Heart right ventricle (tissue), 16 donors: ENCODE data around the gene HOXA3. TPM values are rescaled to one million over a fixed set of nuclear protein-coding genes. Genes with fewer than 3 reads are reported as not detected.

Experiments
- ATAC-seq, 8 donors: fragments of 200-7000 bp; cut with Tn5 transposase; one replicate each; pipeline ENCODE4 v1.9.1; 2020; ENCODE audit warnings: mild to moderate bottlenecking in 8 of 8, moderate library complexity in 8 of 8, moderate number of reproducible peaks in 1 of 8
- DNase-seq, 2 donors: peaks; one replicate each; pipeline ENCODE4 v3.0.0-alpha.2; 2020
- H3K27ac ChIP-seq, 10 donors: fragments of 200-600 bp; sonication (generic) in 2 of 10; one replicate each; pipeline versions ENCODE4 v1.5.0 to v1.8.0; 2020 to 2022; ENCODE audit warnings: mild to moderate bottlenecking in 3 of 10
- H3K27me3 ChIP-seq, 7 donors: fragments of 200-600 bp; one replicate each; pipeline ENCODE4 v1.8.0; 2021 to 2022; ENCODE audit warnings: mild to moderate bottlenecking in 2 of 7
- H3K36me3 ChIP-seq, 9 donors: fragments of 200-600 bp; sonication (generic) in 1 of 9; one replicate each; pipeline versions ENCODE4 v1.5.0 to v1.8.0; 2020 to 2022; ENCODE audit warnings: mild to moderate bottlenecking in 2 of 9
- H3K4me1 ChIP-seq, 9 donors: fragments of 200-600 bp; sonication (generic) in 1 of 9; one replicate each; pipeline versions ENCODE4 v1.5.0 to v1.8.0; 2020 to 2022; ENCODE audit warnings: mild to moderate bottlenecking in 4 of 9
- H3K4me3 ChIP-seq, 10 donors: fragments of 200-600 bp; sonication (generic) in 2 of 10; one replicate each; pipeline versions ENCODE4 v1.5.0 to v1.8.0; 2020 to 2022; ENCODE audit warnings: mild to moderate bottlenecking in 7 of 10, moderate library complexity in 2 of 10
- H3K9me3 ChIP-seq, 11 donors: fragments of 200-600 bp in 10 of 11; sonication (generic) in 2 of 11; one replicate each; pipeline versions ENCODE4 v1.5.0 to v1.8.0; 2013 to 2022; ENCODE audit warnings: mild to moderate bottlenecking in 2 of 11, control low read depth in 1 of 11, moderate library complexity in 1 of 11
- CTCF ChIP-seq, 9 donors: fragments of 200-600 bp; sonication (generic) in 2 of 9; IDR thresholded peaks; one replicate each; pipeline versions ENCODE4 v1.5.0 to v1.8.0; 2021 to 2022; ENCODE audit warnings: antibody characterized with exemption in 9 of 9, mild to moderate bottlenecking in 5 of 9, moderate library complexity in 1 of 9
- WGBS, 2 donors: extraction: QIAGEN DNeasy Blood & Tissue Kit; methylation state at CpG; one replicate each; pipeline ENCODE4 v1.1.7; 2013; ENCODE audit warnings: inconsistent platforms in 1 of 2; 5-methylcytosine and 5-hydroxymethylcytosine counted together
- intact Hi-C, 10 donors: fragments of 100-400 bp; cut with DNase I; formaldehyde crosslinking; loops; one replicate each; pipeline versions ENCODE4 v1.11.1 to v1.14.2; 2022
- polyA plus RNA-seq, 2 donors: library from polyadenylated mRNA; stranded (reverse); fragments of 200-250 nt; gene quantifications; one replicate each; pipeline ENCODE4 v1.2.3, GENCODE V29; 2013
- total RNA-seq, 10 donors: library from RNA; stranded (reverse); fragmentation: NEBNext Ultra II Directional in 3 of 10; extraction: Animal tissue kit (Norgen Biotek cat#: 25700) in 3 of 10; gene quantifications; one replicate each; pipeline versions ENCODE4 v1.2.1 to v1.2.4, GENCODE V29; 2021 to 2023
- donor health status: Arrhythmogenic right ventricular cardiomyopathy.
- donor health status: ischemic (EF 13 %, LVEDD 7.1; RV severe dilation, severe dysfunction).
- donor health status: healthy with polysubstance abuse.
- donor health status: DM: no; HTN: yes; CAD: no.
- donor health status: DM: no; HTN: no; CAD: no.
- donor health status: ischemic (EF 25% LVEDD 6.9; RV normal size, moderate dysfunction).
- donor health status: ischemic (EF 25% LVEDD 5.7; RV mildly dilated, moderate dysfunction).
- donor health status: healthy.
- donor health status: DM: yes; HTN: yes; CAD: no.
- donor health status: Ischemic cardiomyopathy.
- donor health status: ischemic (EF 35%, LVEDD 5.7; RV mildly dilated, moderate dysfunction).
- donor health status: nonischemic (EF 11% LVEDD 7.7; RV severe dilation, severe dysfunction).
- donor health status: DM: yes; HTN: yes; CAD: no.
- donor health status: PGD.
- donor health status: ischemic (EF 29% LVEDD 5.4; RV normal size, mild dysfunction).
- donor health status: nonischemic (EF 23%, LVEDD 6.1; RV moderate dilation, normal function).

The HOXA3 gene
- total and polyA plus RNA-seq, 12 donors = 0.11 to 1.5 (median 0.24) TPM; not detected in 2

DNA sequence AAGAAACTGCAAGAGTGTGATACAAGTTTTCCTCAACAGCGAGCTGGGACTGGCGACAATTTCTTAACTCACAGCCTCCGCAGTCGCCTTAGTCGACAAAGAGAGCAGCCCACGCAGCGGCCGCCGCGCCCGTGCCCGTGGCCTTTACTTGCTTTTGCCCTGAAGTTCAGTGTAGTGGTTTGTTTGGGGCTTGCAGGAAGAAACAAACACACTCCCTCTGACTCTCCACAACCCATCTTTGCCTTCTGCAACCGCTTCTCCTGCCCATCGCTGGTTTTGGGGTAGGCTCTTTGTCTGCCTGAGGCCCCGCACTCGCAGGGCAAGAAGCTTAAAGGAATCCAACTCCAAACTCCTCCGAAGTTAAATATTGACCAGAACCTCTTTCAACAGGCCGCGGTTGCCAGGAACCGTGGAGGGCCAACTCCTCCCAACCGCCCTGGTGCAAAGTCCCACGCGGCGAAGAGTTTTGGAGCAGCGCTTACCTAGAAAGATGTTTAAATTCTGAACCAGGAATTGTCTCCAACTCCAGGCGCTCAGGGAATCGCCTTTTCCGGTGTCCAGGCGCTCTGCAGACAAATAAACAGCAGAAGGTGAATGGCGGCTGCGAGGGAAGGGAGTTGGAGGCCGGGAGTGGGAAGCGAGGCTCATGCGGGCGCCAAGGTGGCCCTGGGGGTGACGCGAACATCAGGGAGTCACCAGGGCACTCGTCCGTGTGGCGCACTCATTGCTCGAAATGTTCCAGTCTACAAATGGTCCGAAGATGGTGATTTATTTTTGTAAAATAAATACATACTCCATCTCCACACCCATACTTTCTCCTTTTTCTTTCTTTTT lies 30.1 kb downstream of the HOXA3 start:
- no peaks in the 10 kb centered on the region for H3K9me3 ChIP-seq
- peak overlapping the region in 5 of 10 donors; percentile 2 to 36 (median 12) for H3K4me3 ChIP-seq
- intact Hi-C loops = no loop called here
- TF ChIP-seq CTCF (IDR thresholded peaks at IDR 0.05) = no peak
- H3K27me3 ChIP-seq = peaks cover 18 to 99% (median 98%) of the 10 kb centered on the region in 7 donors
- H3K4me1 ChIP-seq = peaks cover 0 to 6% (median 0%) of the 10 kb centered on the region in 9 donors
- no peaks in the 10 kb centered on the region for H3K36me3 ChIP-seq
- no peak for ATAC-seq
- H3K27ac ChIP-seq = peak overlapping the region in 3 of 10 donors; percentile 12 to 68 (median 62)
- no peak for DNase-seq
- 8 to 17% methylated on average over 42 of the region's 42 CpGs for WGBS, 2 donors

DNA sequence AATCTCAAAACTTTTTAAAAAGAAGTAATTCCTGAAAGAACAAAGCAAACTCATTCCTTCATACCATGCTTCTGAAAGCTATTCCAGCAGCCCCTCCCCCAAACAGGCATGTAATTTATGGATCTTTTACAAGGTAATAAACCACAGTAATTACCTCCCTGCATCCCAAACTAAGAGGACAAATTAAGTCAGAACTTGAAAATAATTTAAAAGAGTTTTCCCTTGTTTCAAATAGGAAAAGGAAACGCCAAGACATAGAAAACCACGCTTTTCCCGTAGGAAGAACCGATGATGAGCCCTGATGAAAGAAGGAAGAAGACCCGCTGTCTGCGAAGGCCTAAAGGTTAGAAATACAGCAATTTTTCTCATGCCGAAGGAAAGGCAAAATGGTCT lies 30.7 kb downstream of the HOXA3 start:
- H3K27me3 ChIP-seq = peaks cover 18 to 99% (median 98%) of the 10 kb centered on the region in 7 donors
- H3K9me3 ChIP-seq = no peaks in the 10 kb centered on the region
- H3K36me3 ChIP-seq = no peaks in the 10 kb centered on the region
- H3K27ac ChIP-seq = peak overlapping the region in 3 of 10 donors; percentile 12 to 68 (median 62)
- peaks cover 0 to 6% (median 0%) of the 10 kb centered on the region in 9 donors for H3K4me1 ChIP-seq
- DNase-seq = no peak
- peak overlapping the region in 3 of 10 donors; percentile 12 to 36 (median 23) for H3K4me3 ChIP-seq
- ATAC-seq = no peak
- intact Hi-C loops = no loop called here
- TF ChIP-seq CTCF (IDR thresholded peaks at IDR 0.05) = no peak
- 19 to 34% methylated on average over 7 of the region's 7 CpGs for WGBS, 2 donors

DNA sequence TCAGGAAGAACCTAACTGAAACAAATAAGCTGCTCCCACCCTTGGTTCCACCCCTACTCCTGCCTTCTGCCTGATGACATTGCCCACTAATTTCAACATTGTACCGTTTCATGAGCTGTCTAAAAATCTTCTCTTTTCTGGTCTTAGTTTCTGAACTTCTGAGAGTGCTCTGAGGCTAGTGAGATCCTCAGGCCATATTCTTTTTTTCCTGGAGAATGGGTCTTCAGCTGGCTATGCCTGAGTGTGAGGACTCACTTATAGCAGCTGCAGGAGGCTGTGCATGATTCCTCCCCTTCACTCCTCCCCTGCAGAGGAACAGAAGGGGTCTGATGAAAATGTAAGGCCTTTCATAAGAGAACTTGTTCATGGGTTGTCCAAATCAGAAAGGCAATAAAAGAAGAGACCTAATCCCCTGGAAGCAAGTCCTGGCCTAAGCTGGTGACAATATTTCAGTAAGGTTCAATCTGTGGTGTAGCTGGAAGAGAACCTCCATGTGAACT lies 32.9 kb downstream of the HOXA3 start:
- 10 to 29% methylated on average over 1 of the region's 1 CpG for WGBS, 2 donors
- no peak for TF ChIP-seq CTCF (IDR thresholded peaks at IDR 0.05)
- Histone ChIP-seq H3K27ac (peak overlapping the region in 1 of 10 donors; percentile 64), H3K4me3 (no peak overlapping the region), H3K9me3 (no peaks in the 10 kb centered on the region), H3K4me1 (peaks cover 0 to 17% (median 4%) of the 10 kb centered on the region in 9 donors), H3K36me3 (no peaks in the 10 kb centered on the region), H3K27me3 (peaks cover 26 to 97% (median 96%) of the 10 kb centered on the region in 7 donors)
- DNase-seq (no peak), ATAC-seq (no peak)
- intact Hi-C loops = no loop called here

DNA sequence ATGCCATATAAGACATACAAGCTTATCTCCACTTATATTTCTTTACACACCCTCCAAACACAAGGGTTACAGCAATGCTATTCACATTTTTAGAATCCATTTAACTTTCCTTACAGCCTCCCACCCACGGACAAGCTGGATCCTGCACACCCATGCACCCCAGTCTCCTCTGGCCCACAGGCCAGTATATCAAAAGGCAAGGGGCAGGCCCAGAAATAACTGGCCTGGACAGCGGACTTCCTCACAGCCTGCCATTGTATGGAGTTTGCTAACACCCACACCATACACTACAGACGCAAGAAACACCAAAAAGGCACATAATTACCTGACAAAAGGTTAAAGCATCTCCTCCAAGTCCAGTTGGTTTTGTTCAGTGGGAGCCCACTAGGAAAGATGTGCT lies 33.8 kb downstream of the HOXA3 start:
- no peak for DNase-seq

More for the DNA sequence above, 33.8 kb downstream of the HOXA3 start:
- no peak for ATAC-seq
- Histone ChIP-seq H3K4me3 (peak overlapping the region in 2 of 10 donors; percentile 24 to 42), H3K9me3 (no peaks in the 10 kb centered on the region), H3K27ac (peak overlapping the region in 2 of 10 donors; percentile 64 to 82), H3K36me3 (no peaks in the 10 kb centered on the region), H3K27me3 (peaks cover 20 to 97% (median 96%) of the 10 kb centered on the region in 7 donors), H3K4me1 (peaks cover 0 to 17% (median 4%) of the 10 kb centered on the region in 9 donors)
- intact Hi-C loops = no loop called here
- no peak for TF ChIP-seq CTCF (IDR thresholded peaks at IDR 0.05)
- WGBS, 2 donors = 12 to 27% methylated on average over 3 of the region's 3 CpGs
